Activated T-cell treated with anti-CD3 and anti-CD28 coated beads for 4 hours (primary cell): Measurements from ENCODE around the gene CDC25C.
"Not testable (repeated sequence)": the region's sequence is repeated elsewhere in the genome, so short reads cannot be mapped to it uniquely, and the experiment has no call there.

Experiments
- DNase-seq: peaks from one replicate; pipeline ENCODE4 v3.0.0-alpha.2; 2020

The CDC25C gene

GRCh38 chr5:138275379-138275782 is 56.2 kb downstream of the CDC25C start:
- DNase-seq: no peak

DNA sequence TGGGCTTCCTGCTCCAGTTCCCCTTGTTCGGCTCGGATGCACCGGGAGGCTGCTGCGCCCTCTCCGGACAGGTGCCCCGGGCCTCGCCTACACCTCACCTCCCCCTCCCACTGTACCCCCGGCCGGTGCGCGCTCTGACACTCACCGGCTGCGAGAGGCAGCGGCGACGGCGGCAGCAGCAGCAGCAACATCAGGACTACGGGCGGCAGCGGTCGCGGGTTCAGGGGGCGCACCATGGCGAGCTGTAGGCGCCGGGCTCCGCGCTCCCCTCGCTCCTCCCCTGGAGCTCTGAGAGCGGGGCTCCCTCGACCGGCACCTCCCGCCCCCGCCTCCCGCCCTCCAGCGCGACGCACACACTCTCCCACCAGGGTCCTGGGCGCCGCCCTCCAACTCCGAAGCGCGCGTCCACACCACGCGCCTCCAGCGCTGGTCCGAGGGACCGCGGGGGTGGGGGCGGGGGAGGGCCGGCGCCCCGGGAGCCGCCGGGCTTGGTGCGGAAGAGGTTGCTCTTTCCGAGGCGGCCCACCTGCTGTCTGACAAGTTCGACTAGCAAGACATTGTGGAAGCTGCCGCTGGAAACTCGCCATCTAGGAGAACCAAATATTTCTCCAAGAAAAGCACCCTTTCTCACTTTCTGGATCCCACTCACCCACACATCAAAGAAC is 57.3 kb downstream of the CDC25C start, which contains the start of gene GFRA3:
Gene GFRA3, minus strand, starts transcription at position 433 of the 665 bp plus-strand sequence. Its CDS starts 197 bp downstream, at position 236.
- DNase-seq: no peak

DNA sequence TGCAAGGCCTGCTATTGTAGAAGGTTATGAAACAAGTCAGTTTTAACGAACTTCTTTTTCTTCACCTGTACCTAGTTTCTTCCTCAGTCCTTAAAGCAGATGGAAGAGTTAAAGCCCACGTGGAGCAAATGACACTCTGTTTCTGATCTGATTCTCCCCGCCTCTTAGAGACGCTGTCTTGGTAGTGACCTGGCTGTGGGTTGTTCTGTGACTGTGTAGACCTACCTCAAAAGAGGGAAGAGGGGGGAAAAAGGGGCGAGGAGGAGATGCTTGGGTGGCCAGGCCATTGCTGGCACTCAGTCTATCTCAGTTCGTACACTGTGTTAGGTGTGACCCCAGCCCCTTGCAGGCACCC is 57.8 kb downstream of the CDC25C start:
- DNase-seq: no peak

GRCh38 chr5:138272681-138273080 is 58.9 kb downstream of the CDC25C start:
- no peak for DNase-seq

DNA sequence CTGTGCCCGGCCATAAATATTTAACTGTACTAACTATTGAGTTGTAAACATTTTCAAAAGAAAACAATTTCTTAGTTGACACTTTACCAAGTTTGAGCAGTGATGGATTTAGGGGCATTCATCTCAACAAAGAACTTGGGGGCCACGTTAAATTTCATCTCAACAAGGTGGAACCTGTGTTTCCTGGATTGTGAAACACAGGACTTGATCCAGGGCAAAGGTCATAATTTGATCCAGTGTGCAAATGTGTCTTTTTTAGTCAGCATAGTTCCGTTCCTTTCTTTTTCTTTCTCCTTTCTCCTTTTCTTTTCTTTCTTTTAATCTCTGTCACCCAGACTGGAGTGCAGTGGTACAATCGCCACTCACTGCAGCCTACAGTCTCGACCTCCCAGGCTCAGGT is 60.3 kb downstream of the CDC25C start:
- no peak for DNase-seq

- no peak for DNase-seq
Measured at GRCh38 chr5:138264183-138264582, 67.4 kb downstream of the CDC25C start.

- no peak for DNase-seq
Measured at GRCh38 chr5:138263581-138263980, 68.0 kb downstream of the CDC25C start.

GRCh38 chr5:138258704-138259292 is 72.8 kb downstream of the CDC25C start:
- DNase-seq: no peak

DNA sequence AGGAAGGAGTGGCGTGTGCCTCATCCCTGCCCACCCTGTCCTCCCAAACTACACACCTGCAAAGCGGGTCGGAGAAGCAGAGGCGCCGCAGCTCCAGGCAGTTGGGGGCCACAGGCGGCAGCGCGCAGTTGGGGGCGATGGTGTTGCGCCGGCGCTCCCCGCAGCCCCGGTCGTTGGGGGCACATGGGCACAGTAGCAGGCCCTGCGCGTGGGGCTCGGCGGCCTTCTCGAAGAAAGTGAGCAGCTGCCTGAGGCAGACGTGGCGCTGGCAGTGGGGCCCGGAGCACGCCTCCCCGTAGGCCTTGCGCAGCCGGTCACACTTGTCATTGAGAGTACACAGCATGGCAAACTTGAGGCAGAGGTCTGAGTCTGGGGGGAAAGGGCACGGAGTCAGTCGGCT is 74.0 kb downstream of the CDC25C start:
- no peak for DNase-seq

GRCh38 chr5:138252944-138253343 is 78.7 kb downstream of the CDC25C start:
- no peak for DNase-seq

DNA sequence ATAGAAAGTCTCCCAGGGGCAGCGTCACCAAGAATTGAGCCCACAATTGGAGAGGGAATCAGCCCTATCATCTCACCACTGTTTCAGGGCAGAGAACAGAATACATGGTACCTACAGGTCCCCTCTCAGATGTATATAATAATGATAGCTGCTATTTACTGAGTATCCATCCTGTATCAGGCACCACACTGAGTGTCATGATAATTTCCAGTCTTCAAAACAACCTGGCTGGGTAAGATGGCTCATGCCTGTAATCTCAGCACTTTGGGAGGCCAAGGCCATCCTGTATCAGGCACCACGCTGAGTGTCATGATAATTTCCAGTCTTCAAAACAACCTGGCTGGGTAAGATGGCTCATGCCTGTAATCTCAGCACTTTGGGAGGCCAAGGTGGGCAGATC is 83.8 kb downstream of the CDC25C start:
- DNase-seq: not testable (repeated sequence)

DNA sequence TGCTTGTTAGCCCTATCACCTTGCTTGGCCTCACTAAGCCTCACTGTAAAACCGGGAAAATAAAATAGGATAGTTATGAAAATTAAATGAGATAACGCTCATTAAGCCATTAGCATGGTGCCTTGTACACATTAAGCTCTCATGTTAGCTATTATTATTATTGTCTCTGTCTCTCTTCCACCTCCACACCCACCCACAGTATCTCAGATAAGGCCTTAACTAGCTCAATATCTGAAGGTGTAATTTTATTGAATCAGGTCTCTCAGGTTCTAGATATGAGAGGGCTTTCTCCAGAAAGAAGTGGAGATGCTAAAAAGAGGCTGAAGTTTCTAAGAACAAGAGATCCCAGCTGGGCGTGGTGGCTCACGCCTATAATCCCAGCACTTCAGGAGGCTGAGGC is 84.8 kb downstream of the CDC25C start:
- DNase-seq: no peak

GRCh38 chr5:138246334-138246733 is 85.3 kb downstream of the CDC25C start:
- DNase-seq: no peak

- DNase-seq: no peak
Measured at GRCh38 chr5:138245717-138246116, 85.9 kb downstream of the CDC25C start.

DNA sequence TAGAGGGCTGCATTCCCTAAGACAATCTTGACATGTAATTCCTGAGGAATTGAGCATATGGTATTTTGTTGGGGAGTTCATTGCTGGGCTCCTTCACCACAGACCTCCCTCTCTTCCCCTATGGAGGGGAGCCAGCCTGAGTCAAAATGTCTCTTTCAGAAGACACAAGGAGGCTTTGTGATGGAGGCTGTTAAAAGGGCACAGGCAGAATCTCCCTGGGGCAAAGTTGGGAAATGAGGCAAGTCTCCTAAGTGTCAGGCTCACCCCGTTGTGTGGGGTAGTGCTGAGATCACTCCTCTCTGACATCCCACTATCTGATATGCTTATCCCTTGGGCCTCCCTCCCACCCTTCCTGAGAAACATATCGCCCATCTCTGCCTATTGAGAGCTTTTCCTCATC is 87.8 kb downstream of the CDC25C start:
- DNase-seq: no peak

GRCh38 chr5:138241688-138242571 is 89.7 kb downstream of the CDC25C start:
- DNase-seq: no peak

DNA sequence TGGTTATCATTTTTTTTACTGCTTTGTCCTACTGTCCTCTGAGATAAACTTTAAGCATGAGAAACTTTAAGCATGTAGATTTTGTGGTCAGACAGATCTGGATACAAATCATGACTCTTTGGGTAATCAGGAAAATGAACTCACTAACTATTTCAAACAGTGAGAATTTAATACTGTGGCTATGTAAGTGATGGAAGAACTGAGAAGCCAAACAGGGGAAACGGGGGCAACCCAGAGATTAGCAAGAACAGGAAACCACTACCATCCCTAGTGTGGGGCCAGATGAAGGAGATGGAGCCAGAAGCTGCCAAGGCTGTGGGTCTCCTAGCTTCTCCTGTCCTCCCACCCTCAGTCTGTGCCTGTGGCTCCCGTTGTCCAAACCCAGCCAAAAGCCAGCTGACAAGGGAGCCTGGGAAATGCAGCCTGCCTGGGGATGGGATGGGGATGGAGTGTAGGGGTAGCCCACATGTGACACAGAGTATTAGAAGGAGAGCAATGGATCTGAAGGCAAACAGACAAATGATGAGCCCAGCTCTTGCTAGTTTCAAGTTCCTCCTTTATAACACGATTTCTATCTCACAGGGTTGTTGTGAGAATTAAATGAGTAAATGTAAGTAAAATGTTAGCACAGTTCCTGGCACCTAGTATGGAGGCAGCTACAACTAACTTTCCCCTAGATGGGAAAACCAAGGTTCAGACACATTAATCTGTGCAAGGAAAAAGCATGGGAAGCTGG is 90.8 kb downstream of the CDC25C start:
- no peak for DNase-seq

DNA sequence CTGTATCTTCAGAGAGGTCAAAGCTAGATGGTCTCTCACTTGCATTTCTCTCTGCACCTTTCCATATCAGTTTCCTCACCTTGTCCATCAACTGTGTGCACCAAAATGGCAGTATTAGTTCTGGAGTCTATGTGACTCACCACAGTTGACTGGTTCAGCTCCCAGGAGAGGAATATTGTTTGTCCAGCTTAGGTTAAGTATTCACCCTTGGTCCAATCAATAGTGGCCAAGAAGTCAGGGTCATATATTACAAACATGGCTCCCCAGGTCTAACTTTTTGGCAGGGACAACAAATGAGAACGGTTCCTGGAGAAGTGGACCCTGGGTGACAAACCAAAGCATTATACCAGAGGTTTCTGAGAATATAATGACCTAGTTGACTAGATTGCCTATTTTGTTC is 93.6 kb downstream of the CDC25C start:
- no peak for DNase-seq
